ENCODE results near the gene PGA3.

The PGA3 gene

DNA sequence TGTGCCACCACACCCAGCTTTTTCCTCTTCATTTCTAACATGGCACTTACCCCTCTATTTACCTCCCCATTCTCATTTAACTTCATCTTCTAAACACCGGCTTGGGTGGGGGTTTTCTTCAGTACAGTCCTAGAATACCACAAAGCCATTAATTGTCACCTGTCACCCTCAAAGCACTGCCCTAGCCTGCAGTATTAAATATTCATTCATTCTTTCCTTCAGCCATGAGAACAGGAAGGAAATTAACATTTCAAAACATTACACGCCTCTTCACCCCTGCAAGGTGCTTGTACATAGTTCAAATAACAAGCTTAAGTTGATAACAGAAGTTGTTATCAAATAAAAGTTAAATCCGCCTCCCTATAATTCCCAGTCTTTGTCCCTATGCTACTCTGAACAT lies 31.4 kb upstream of the PGA3 start:
- Histone ChIP-seq H3K4me3 (ENCODE audit: low read depth, low read length) (no peak overlapping the region), H3K9me3 (ENCODE audit: control insufficient read depth, insufficient read depth, low read depth, low read length) (no peaks in the 10 kb centered on the region), H3K36me3 (ENCODE audit: control insufficient read depth in 2 of 2, insufficient read depth in 1 of 2, low read length in 2 of 2) (no peaks in the 10 kb centered on the region), H3K27ac (ENCODE audit: extremely low read depth, low read depth, low read length) (no peak overlapping the region), H3K4me1 (ENCODE audit: control insufficient read depth, insufficient read depth, low read length) (no peaks in the 10 kb centered on the region)
- TF ChIP-seq ZNF214 (tag by site-specific recombination; IDR thresholded peaks at IDR 0.05; ENCODE audit: borderline replicate concordance), result no peak
- no peak for TF ChIP-seq ZSCAN30 (tag by site-specific recombination; IDR thresholded peaks at IDR 0.05)
- no peak for TF ChIP-seq ZNF837 (tag by site-specific recombination; IDR thresholded peaks at IDR 0.05)
- TF ChIP-seq ZFP41 (tag by site-specific recombination; IDR thresholded peaks at IDR 0.05; ENCODE audit: borderline replicate concordance), result no peak
- TF ChIP-seq ZNF521 (tag by site-specific recombination; IDR thresholded peaks at IDR 0.05), result no peak
- TF ChIP-seq ZBTB8A (tag by site-specific recombination; IDR thresholded peaks at IDR 0.05), result no peak
- no peak for TF ChIP-seq ZNF223 (tag by site-specific recombination; IDR thresholded peaks at IDR 0.05)
- no peak for TF ChIP-seq ZNF596 (tag by site-specific recombination; IDR thresholded peaks at IDR 0.05)
- no peak for TF ChIP-seq ZBTB21 (tag by site-specific recombination; IDR thresholded peaks at IDR 0.05)
- no peak for TF ChIP-seq ZNF501 (tag by site-specific recombination; IDR thresholded peaks at IDR 0.05)
- no peak for TF ChIP-seq ZNF555 (tag by site-specific recombination; conservative IDR thresholded peaks at IDR 0.05)
- no peak for TF ChIP-seq ZNF24 (tag by site-specific recombination; IDR thresholded peaks at IDR 0.05)
- ChIA-PET CTCF (interaction anchor here (0.6 to 1.5 kb wide), 3 partner anchors 43 to 341 kb away, joined by 3 to 4 read pairs (median 3); no protein-coding TSS in a partner anchor), POLR2A (no interaction called here)

DNA sequence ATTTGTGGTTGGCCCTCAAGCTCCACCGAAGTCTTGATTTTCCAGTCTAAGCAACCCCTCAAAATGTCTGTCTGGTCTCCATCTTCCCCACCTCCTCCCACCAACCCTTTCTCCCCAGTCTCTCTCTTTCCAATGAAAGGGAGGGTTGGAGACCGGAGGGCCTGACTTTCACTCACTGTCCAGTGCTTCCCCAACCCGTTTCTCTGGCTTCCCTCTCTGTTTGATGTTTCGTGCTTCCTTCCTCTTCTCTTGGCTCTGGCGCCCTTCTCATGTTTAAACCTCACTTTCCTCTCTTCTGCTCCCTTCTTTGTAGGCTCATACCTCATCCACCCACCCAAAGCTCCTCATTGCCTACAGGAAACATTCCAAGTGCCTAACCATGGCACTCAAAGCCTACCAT lies 31.0 kb upstream of the PGA3 start:
- no peaks in the 10 kb centered on the region for H3K4me1 ChIP-seq (ENCODE audit: control insufficient read depth, insufficient read depth, low read length)
- ChIA-PET POLR2A (no interaction called here), CTCF (interaction anchor here (0.6 to 1.5 kb wide), 3 partner anchors 43 to 341 kb away, joined by 3 to 4 read pairs (median 3); no protein-coding TSS in a partner anchor)

DNA sequence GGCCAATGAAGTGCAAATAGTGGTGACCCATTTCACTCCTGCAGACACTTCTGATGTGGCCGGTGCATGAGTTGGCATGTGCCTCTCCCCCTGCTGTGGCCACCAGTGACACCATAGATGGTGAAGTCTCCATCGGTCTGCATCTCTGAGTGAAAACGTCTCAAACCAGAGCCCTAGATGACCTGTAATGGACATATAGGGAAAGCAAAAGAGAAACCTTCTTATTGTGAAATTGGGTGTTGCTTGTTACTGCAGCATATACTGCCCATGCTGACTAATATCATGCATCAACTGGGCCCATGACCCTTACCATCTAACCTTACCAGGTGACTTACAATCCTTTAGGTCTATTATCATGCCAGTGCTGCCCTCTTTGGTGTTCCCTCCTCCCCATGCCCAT lies 30.4 kb upstream of the PGA3 start:
- no peaks in the 10 kb centered on the region for H3K36me3 ChIP-seq (ENCODE audit: control insufficient read depth in 2 of 2, insufficient read depth in 1 of 2, low read length in 2 of 2)
- H3K27ac ChIP-seq (ENCODE audit: extremely low read depth, low read depth, low read length), result no peak overlapping the region
- TF ChIP-seq ZBTB17 (tag by site-specific recombination; IDR thresholded peaks at IDR 0.05) (no peak), HOXC10 (CRISPR knock-in tag; IDR thresholded peaks at IDR 0.05) (no peak), ZNF76 (tag by site-specific recombination; IDR thresholded peaks at IDR 0.05; ENCODE audit: borderline replicate concordance, low read depth) (no peak)
- no peaks in the 10 kb centered on the region for H3K4me1 ChIP-seq (ENCODE audit: control insufficient read depth, insufficient read depth, low read length)
- ChIA-PET POLR2A (no interaction called here), CTCF (interaction anchor here (4.4 kb wide), 1 partner anchor 15 kb away, joined by 27 read pairs; no protein-coding TSS in a partner anchor)
- no peak overlapping the region for H3K4me3 ChIP-seq (ENCODE audit: low read depth, low read length)
- H3K9me3 ChIP-seq (ENCODE audit: control insufficient read depth, insufficient read depth, low read depth, low read length), result no peaks in the 10 kb centered on the region

More for the DNA sequence above, 31.0 kb upstream of the PGA3 start:
- Histone ChIP-seq H3K27ac (ENCODE audit: extremely low read depth, low read depth, low read length) (no peak overlapping the region), H3K9me3 (ENCODE audit: control insufficient read depth, insufficient read depth, low read depth, low read length) (no peaks in the 10 kb centered on the region), H3K4me3 (ENCODE audit: low read depth, low read length) (no peak overlapping the region), H3K36me3 (ENCODE audit: control insufficient read depth in 2 of 2, insufficient read depth in 1 of 2, low read length in 2 of 2) (no peaks in the 10 kb centered on the region)
- no peak for TF ChIP-seq ZNF610 (tag by site-specific recombination; IDR thresholded peaks at IDR 0.05; ENCODE audit: borderline replicate concordance)

DNA sequence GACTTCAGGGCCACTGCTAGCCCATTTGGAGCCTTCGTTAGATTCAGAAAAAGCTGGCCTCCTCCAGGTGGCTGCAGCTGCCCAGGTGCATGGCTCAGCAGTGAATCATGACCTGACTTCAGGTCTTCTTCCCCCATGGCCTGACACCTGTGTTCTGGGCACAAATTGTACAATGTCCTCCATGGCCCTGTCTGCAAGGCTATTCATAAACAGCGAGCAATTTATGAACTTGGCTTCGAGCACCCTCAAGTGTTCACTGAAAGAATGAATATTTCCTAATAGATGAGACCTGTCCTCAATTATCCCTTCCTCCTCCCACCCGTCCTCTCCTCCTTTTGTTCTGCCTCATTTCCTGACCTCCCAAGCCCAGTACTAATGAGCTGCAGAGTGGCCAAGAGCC lies 29.9 kb upstream of the PGA3 start:
- H3K4me1 ChIP-seq (ENCODE audit: control insufficient read depth, insufficient read depth, low read length), result no peaks in the 10 kb centered on the region
- no peak overlapping the region for H3K27ac ChIP-seq (ENCODE audit: extremely low read depth, low read depth, low read length)
- H3K9me3 ChIP-seq (ENCODE audit: control insufficient read depth, insufficient read depth, low read depth, low read length), result no peaks in the 10 kb centered on the region
- H3K4me3 ChIP-seq (ENCODE audit: low read depth, low read length), result no peak overlapping the region
- CTCF ChIA-PET, result interaction anchor here (0.6 to 4.4 kb wide), 8 partner anchors 9 to 1438 kb away, joined by 3 to 27 read pairs (median 3); no protein-coding TSS in a partner anchor
- POLR2A ChIA-PET, result no interaction called here
- no peak for TF ChIP-seq ZNF843 (tag by site-specific recombination; IDR thresholded peaks at IDR 0.05)
- TF ChIP-seq ZNF654 (tag by site-specific recombination; IDR thresholded peaks at IDR 0.05; ENCODE audit: low read depth), result peak; percentile 13; the same call in 1 of the 2 replicates
- no peaks in the 10 kb centered on the region for H3K36me3 ChIP-seq (ENCODE audit: control insufficient read depth in 2 of 2, insufficient read depth in 1 of 2, low read length in 2 of 2)
